GM19239 (cell line): ENCODE data around the gene ADRA1B.

Experiments
- DNase-seq: peaks from one replicate; pipeline ENCODE4 v3.0.0; 2011; ENCODE audit warnings: low spot score; ENCODE audit not compliant: insufficient read length
- FAIRE-seq: peaks from 2 replicates; lab custom pipeline; 2011; peaks lifted over from hg19 to GRCh38; lab: Jason Lieb, UNC

The ADRA1B gene

GRCh38 chr5:159899067-159900049 is 16.9 kb upstream of the ADRA1B start:
- FAIRE-seq, result no peak
- DNase-seq, result no peak

- no peak for FAIRE-seq
Observed at GRCh38 chr5:159901308-159901707, 15.0 kb upstream of the ADRA1B start.

GRCh38 chr5:159901772-159902171 is 14.5 kb upstream of the ADRA1B start:
- no peak for FAIRE-seq
- DNase-seq, result no peak

More at GRCh38 chr5:159901308-159901707, 15.0 kb upstream of the ADRA1B start:
- DNase-seq, result no peak

GRCh38 chr5:159902444-159903121 is 13.7 kb upstream of the ADRA1B start:
- FAIRE-seq, result no peak

GRCh38 chr5:159903131-159903530 is 13.2 kb upstream of the ADRA1B start:
- DNase-seq (no peak), FAIRE-seq (no peak)

More at GRCh38 chr5:159902444-159903121, 13.7 kb upstream of the ADRA1B start:
- no peak for DNase-seq

- DNase-seq (no peak), FAIRE-seq (no peak)
Observed at GRCh38 chr5:159904874-159905273, 11.4 kb upstream of the ADRA1B start.

GRCh38 chr5:159905496-159905895 is 10.8 kb upstream of the ADRA1B start:
- DNase-seq, result no peak
- FAIRE-seq, result no peak

- FAIRE-seq, result no peak
- DNase-seq, result no peak
Observed at GRCh38 chr5:159906463-159906862, 9.8 kb upstream of the ADRA1B start.

- DNase-seq, result no peak
- FAIRE-seq, result no peak
Observed at GRCh38 chr5:159906943-159907342, 9.3 kb upstream of the ADRA1B start.

GRCh38 chr5:159907689-159908590 is 8.3 kb upstream of the ADRA1B start:
- no peak for FAIRE-seq

GRCh38 chr5:159908591-159908940 is 7.7 kb upstream of the ADRA1B start:
- DNase-seq (no peak), FAIRE-seq (no peak)

More at GRCh38 chr5:159907689-159908590, 8.3 kb upstream of the ADRA1B start:
- no peak for DNase-seq

GRCh38 chr5:159909126-159909525 is 7.2 kb upstream of the ADRA1B start:
- DNase-seq (no peak), FAIRE-seq (no peak)

GRCh38 chr5:159910207-159910842 is 6.0 kb upstream of the ADRA1B start:
- FAIRE-seq, result no peak
- DNase-seq, result no peak

GRCh38 chr5:159910843-159911229 is 5.4 kb upstream of the ADRA1B start:
- DNase-seq (no peak), FAIRE-seq (no peak)

- DNase-seq (no peak), FAIRE-seq (no peak)
Observed at GRCh38 chr5:159911349-159911748, 4.9 kb upstream of the ADRA1B start.

- FAIRE-seq (no peak), DNase-seq (no peak)
Observed at GRCh38 chr5:159912033-159912800, 4.1 kb upstream of the ADRA1B start.

GRCh38 chr5:159913048-159913447 is 3.2 kb upstream of the ADRA1B start:
- FAIRE-seq, result no peak
- DNase-seq, result no peak

- DNase-seq (no peak), FAIRE-seq (no peak)
Observed at GRCh38 chr5:159913501-159913900, 2.8 kb upstream of the ADRA1B start.
